Left hindlimb (tissue), 1 donor: ENCODE results near the gene CC2D2A.
A peak's percentile ranks its signal among the peaks of the same experiment; 100 is the strongest.

ENCODE experiments used
- DNase-seq: peaks from one replicate; pipeline ENCODE4 v3.0.0-alpha.2; 2018

Gene CC2D2A

DNA sequence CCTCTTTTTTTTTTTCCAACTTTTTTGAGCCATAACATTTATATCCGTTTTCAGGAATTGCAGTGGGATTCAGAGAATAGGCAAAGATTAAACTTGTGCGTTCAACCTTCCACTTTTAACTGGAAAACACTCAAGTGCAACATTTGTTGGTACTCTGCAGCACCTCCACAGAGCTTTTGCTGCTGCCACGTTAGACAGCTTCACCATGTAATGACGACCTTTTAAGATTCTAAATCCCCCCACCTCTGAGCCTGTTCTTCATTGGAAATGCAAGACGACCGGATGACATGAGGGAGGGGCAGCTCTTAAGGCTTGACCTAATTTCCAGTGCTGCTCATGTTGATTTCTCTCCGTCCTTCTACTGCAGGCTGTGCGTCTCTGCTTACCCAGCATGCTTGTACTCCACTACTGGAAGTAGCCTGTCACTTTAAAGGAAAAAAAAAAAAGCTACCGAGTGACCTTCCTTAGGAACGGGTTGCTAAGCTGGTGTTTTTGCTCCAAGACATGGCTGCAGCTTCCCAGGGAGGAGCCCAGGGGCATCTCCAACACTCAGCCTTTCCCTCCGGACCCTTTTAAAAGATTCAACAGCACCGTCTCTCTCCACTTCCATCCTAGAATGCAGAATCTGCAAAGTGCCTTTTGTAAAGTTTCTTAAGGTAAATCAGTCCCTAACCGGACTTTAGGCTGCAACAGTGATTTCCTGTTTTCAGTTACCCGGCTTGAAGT is at the start of gene CC2D2A:
Gene CC2D2A, plus strand, starts transcription at position 481 of the 726 bp plus-strand sequence. CDS start 6,051 bp downstream, outside the sequence.
- peak; percentile 46 for DNase-seq

DNA sequence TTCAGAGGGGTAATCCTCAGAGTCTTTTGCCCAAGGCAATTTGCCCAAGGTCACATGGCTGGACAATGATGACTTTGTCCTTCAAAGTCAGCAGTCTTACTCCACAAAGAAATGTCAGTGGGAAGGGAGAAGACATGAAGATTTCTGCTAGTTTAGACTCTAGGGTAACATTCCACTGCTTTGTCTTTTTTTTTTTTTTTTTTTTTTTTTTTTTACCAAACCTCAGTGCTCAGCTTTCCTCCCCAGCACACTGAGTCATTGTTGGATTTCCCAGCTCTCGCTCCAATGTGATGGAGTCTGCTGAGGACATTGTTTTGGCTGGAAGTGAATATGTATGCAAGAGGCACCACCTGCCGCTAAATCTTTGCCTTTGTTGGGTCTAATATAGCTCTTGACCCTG is 49.0 kb upstream of the CC2D2A start:
- no peak for DNase-seq

DNA sequence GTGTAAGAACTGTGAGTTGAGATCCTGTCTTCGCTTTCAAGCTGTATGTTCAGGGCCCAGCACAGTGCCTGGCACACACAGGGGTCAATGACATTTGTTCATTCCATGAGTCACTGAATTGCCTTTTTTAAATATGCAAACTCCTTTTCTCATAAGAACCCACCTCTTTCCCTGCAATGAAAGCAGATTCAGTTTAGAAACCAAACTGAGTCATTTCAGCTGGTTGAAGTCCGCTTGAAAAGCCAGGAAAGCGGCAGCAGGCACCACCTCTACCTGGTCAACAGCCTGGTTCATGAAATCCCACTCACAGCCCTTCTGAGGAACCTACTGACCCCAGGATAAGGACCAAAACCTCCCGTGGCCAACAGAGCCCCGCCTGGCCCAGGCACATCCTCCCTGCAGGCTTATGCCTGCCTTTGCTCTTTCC is 46.4 kb upstream of the CC2D2A start:
- DNase-seq = no peak

DNA sequence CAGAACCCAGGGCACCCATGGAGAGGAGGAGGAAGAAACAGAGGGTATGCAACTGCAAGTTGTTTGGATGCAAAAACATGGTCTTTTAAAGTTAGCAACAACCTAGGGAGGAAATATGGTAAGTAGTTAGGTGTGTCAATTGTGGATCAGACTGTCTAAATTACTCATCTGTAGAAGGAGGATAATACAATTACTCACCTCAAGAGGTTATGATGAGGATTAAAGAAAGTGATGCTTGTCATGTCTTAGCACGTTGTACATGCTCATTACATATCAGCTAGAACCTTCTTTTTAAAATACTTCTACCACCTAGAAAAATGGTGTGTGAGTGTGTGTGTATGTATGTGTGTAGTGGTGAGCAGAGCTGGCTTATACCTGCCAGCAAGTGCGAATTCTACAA is 44.2 kb upstream of the CC2D2A start:
- no peak for DNase-seq

- no peak for DNase-seq
These were observed 42.5 kb upstream of the CC2D2A start for GRCh38 chr4:15427161-15427560.

DNA sequence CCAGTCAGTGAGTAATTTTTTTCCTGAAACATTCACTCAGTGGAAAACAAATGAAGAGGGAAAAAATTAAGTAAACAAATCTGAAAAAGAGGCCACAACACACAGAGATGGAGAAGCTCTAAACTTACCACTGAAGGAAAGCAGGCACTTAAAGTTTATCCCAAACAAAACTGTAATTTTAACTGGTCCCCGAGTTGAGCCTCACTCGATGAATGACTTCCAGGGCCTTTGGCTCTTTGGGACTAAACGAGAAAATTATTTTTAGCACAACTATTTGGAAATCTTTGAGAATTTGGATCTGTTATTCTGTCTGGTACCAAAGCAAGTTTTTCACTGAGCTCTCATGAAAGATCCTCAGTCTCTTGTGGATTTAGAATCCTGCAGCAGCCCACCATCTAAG is 42.0 kb upstream of the CC2D2A start, which contains the start of gene C1QTNF7:
Gene C1QTNF7, plus strand, starts transcription at position 333 of the 400 bp plus-strand sequence. CDS start 7,711 bp downstream, outside the sequence.
- DNase-seq = no peak

GRCh38 chr4:15428611-15429010 is 41.1 kb upstream of the CC2D2A start:
- no peak for DNase-seq

DNA sequence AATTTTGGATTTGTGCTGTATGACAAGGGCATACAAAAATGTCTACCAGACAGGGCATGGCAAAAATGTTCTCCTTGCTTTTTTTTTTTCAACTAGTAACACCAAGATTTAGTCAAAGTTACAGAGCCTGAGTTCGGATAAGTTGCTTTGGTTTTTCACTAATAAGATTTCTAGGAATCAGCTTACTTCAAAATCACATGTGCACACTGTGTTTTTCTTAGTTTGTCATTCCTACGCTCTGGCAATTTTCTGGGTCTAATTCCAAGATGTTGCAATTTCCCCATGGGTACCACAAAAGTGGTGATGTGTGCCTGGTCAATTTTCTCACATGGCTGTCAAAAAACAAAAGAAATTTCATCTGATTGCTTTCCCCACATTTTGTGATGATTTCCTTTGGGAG is 35.6 kb upstream of the CC2D2A start:
- no peak for DNase-seq

DNA sequence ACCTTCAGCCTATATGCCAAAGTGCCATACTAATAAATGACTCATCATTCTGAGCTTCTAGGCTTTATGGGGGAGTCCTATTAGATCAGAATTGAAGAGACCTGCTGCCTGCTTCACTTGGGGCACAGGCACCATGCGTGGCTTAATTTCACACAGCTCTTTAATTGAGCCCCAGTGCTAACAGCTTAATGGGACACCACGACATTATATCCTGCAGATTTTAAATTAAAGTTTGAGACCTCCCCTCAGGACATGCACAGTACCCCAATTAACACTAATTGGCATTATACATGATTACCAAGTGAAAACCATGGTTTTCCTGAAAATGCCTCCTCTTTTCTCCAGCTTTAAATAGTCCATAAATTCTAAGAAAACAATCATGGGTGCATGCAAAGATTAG is 35.0 kb upstream of the CC2D2A start:
- DNase-seq = no peak

GRCh38 chr4:15436513-15436912 is 33.2 kb upstream of the CC2D2A start:
- no peak for DNase-seq

DNA sequence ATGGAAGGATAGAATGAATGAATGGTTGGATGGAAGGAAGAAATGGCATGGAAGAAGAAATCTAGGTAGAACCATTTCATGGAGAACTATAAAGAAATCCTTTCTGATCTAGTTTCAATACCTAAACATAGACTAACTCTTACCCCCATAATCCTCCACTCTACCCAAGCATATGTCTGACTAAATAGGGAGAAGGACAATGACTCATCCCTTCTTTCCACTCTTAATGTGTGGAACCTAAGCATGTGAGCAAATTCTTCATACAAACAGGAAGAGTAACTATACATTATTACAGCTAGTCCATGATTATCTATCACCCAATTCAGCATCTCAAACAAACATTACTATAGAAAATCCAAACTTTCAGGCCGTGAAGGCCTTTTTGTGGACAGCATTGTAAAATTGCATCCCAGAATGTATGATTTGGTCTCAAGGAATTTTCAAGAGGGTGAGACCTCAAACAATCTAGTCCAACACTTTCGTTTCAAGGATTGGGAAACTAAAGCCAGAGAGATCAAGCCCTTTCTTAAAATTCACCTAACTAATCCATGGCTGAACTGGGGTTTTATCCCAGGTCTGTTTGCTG is 30.6 kb upstream of the CC2D2A start:
- DNase-seq = no peak

- DNase-seq = no peak
These were observed 26.1 kb upstream of the CC2D2A start for GRCh38 chr4:15443371-15444160.

DNA sequence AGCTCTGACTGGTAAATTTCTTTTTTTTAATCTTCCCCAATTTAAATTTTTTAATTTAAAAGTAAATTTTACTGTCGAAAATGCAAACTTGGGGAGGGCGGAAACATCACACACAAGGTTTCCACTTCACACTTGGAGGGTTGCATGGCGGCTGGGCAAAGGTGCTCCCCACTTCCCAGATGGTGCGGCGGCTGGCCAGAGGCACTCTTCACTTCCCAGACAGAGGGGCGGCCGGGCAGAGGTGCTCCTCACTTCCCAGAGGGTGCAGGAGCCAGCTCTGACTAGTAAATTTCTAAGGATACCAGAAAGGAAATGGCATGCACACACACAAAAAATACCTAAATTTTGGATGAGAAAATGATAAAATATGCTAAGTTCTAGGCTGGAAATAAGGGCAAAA is 25.4 kb upstream of the CC2D2A start:
- no peak for DNase-seq

GRCh38 chr4:15444879-15445547 is 24.7 kb upstream of the CC2D2A start:
- DNase-seq = no peak

GRCh38 chr4:15451181-15451865 is 18.4 kb upstream of the CC2D2A start:
- DNase-seq = no peak

- no peak for DNase-seq
These were observed 17.6 kb upstream of the CC2D2A start for GRCh38 chr4:15451866-15452765.

GRCh38 chr4:15455290-15455689 is 14.4 kb upstream of the CC2D2A start:
- DNase-seq = no peak

- no peak for DNase-seq
These were observed 12.1 kb upstream of the CC2D2A start for GRCh38 chr4:15457406-15458201.

GRCh38 chr4:15458616-15459015 is 11.1 kb upstream of the CC2D2A start:
- DNase-seq = no peak

DNA sequence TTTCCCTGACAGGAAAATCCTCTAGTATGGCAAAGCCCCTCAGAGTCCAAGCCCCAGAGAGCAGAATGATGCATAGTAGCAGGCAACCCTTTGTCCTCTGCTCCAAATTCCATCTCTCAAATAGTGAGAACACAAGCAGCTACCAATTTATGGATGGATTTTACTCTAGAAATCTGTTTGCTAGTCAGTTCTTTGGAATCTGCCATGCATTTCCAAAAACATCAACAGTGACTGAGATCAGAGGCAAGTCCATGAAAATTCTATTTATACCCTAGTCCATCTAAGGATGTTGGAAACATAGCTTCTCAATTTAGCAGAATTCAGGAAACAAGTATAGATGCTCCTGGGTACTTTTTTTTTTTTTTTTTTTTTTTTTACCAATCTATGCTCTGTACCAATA is 10.0 kb upstream of the CC2D2A start:
- no peak for DNase-seq

DNA sequence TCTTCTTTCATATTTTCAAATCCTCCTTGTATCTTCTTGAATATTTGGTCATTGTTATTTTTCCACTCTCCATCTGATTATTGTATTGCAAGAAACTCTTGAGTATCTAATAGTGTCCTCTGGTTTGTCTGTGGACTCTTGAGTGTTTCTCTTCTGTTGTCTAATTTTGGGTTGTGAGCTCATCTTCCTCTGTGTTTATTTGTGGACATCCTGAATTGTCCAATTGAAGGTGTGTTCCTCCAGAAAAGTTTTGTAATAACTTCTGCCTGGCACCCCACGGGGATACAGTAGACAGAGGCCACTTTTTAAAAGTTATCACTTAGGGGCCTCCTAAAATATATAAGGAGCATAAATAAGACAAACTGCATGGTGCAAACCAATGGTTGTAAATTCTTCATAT is 3.1 kb upstream of the CC2D2A start:
- DNase-seq = no peak
